Mucosa of gallbladder (tissue), 1 donor: ENCODE data around the gene OR10P1. TPM values are rescaled to one million over a fixed set of nuclear protein-coding genes. Genes with fewer than 3 reads are reported as not detected.
"Not testable (repeated sequence)": the region's sequence is repeated elsewhere in the genome, so short reads cannot be mapped to it uniquely, and the experiment has no call there.

Source experiments
- DNase-seq: peaks from one replicate; pipeline ENCODE4 v3.0.0-alpha.2; 2020; ENCODE audit warnings: low spot score
- total RNA-seq: library from RNA; stranded (reverse); gene quantifications from one replicate; pipeline ENCODE4 v1.2.1, GENCODE V29; 2021
- donor health status: DM: no; HTN: no; CAD: no.

The OR10P1 gene
- total RNA-seq, result not detected

- DNase-seq, result no peak
Measured at GRCh38 chr12:55636853-55637252, at the start of gene OR10P1. OR10P1 (plus strand) TSS chr12:55636892; CDS start chr12:55636892, 0 bp downstream.

- not testable (repeated sequence) for DNase-seq
Measured at GRCh38 chr12:55590152-55590551, 46.5 kb upstream of the OR10P1 start.

- DNase-seq, result no peak
Measured at GRCh38 chr12:55607821-55608594, 28.7 kb upstream of the OR10P1 start.

- no peak for DNase-seq
Measured at GRCh38 chr12:55610598-55610997, 26.1 kb upstream of the OR10P1 start.

GRCh38 chr12:55612646-55613045 is 24.0 kb upstream of the OR10P1 start:
- no peak for DNase-seq

- no peak for DNase-seq
Measured at GRCh38 chr12:55614764-55615163, 21.9 kb upstream of the OR10P1 start.

GRCh38 chr12:55619354-55620138 is 17.1 kb upstream of the OR10P1 start:
- DNase-seq, result peak; percentile 74

- DNase-seq, result no peak
Measured at GRCh38 chr12:55624056-55624455, 12.6 kb upstream of the OR10P1 start.

GRCh38 chr12:55626154-55626553 is 10.5 kb upstream of the OR10P1 start:
- no peak for DNase-seq

GRCh38 chr12:55629058-55629841 is 7.4 kb upstream of the OR10P1 start:
- no peak for DNase-seq

GRCh38 chr12:55631056-55631455 is 5.6 kb upstream of the OR10P1 start:
- DNase-seq, result no peak

GRCh38 chr12:55631733-55632132 is 5.0 kb upstream of the OR10P1 start:
- no peak for DNase-seq

- no peak for DNase-seq
Measured at GRCh38 chr12:55633151-55633550, 3.5 kb upstream of the OR10P1 start.

GRCh38 chr12:55636116-55636655 is 506 bp upstream of the OR10P1 start:
- DNase-seq, result no peak

GRCh38 chr12:55637467-55637866 is 775 bp downstream of the OR10P1 start:
- DNase-seq, result no peak

- DNase-seq, result no peak
Measured at GRCh38 chr12:55641595-55641994, 4.9 kb downstream of the OR10P1 start.

- no peak for DNase-seq
Measured at GRCh38 chr12:55642267-55642666, 5.6 kb downstream of the OR10P1 start.

- DNase-seq, result no peak
Measured at GRCh38 chr12:55642669-55643068, 6.0 kb downstream of the OR10P1 start.

GRCh38 chr12:55644591-55644990 is 7.9 kb downstream of the OR10P1 start:
- no peak for DNase-seq

- DNase-seq, result no peak
Measured at GRCh38 chr12:55647027-55647426, 10.3 kb downstream of the OR10P1 start.

- DNase-seq, result not testable (repeated sequence)
Measured at GRCh38 chr12:55650620-55651298, 14.1 kb downstream of the OR10P1 start.
